ENCODE results near the gene TMEM190. TPM values are rescaled to one million over a fixed set of nuclear protein-coding genes. Genes with fewer than 3 reads are reported as not detected.
A peak's percentile ranks its signal among the peaks of the same experiment; 100 is the strongest.

The TMEM190 gene
- total RNA-seq, 1 experiment from 2014 or later, result not detected

- peak within 1 kb of the TSS; percentile 75 for H2AFZ ChIP-seq
- H4K20me1 ChIP-seq (ENCODE audit: insufficient read depth), result no peaks in the 10 kb centered on the region
- ChIA-PET CTCF (no interaction called here), POLR2A (ENCODE audit: unreplicated experiment) (no interaction called here)
- DNase-seq, result peak in 1 of 2 experiments; percentile 33
- TF ChIP-seq EZH2 (IDR thresholded peaks at IDR 0.05; ENCODE audit: low read depth), result no peak
- TF ChIP-seq, protein P1, sequence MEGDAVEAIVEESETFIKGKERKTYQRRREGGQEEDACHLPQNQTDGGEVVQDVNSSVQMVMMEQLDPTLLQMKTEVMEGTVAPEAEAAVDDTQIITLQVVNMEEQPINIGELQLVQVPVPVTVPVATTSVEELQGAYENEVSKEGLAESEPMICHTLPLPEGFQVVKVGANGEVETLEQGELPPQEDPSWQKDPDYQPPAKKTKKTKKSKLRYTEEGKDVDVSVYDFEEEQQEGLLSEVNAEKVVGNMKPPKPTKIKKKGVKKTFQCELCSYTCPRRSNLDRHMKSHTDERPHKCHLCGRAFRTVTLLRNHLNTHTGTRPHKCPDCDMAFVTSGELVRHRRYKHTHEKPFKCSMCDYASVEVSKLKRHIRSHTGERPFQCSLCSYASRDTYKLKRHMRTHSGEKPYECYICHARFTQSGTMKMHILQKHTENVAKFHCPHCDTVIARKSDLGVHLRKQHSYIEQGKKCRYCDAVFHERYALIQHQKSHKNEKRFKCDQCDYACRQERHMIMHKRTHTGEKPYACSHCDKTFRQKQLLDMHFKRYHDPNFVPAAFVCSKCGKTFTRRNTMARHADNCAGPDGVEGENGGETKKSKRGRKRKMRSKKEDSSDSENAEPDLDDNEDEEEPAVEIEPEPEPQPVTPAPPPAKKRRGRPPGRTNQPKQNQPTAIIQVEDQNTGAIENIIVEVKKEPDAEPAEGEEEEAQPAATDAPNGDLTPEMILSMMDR (conservative IDR thresholded peaks at IDR 0.05), result no peak
- no peaks in the 10 kb centered on the region for H3K9me3 ChIP-seq (ENCODE audit: insufficient read depth, low read depth)
- H3K79me2 ChIP-seq (ENCODE audit: low read depth), result no peaks in the 10 kb centered on the region
- H3F3A ChIP-seq (ENCODE audit: insufficient read depth, low read depth), result peaks cover 35% of the 10 kb centered on the region; the same call in 1 of the 2 replicates
- peaks cover 42% of the 10 kb centered on the region for H3K4me1 ChIP-seq (replicated peaks; ENCODE audit: insufficient read depth)
- H3K9me2 ChIP-seq (ENCODE audit: insufficient read depth), result no peaks in the 10 kb centered on the region
- no peak within 1 kb of the TSS for H3K27ac ChIP-seq
- BruUV-seq (replicated peaks), result no TSS peak
- intact Hi-C loops (cut with micrococcal nuclease; ENCODE audit: unreplicated experiment), result no loop called here
- H3K4me2 ChIP-seq, result peak within 1 kb of the TSS; percentile 96
- H3K36me3 ChIP-seq (ENCODE audit: low read depth), result no peaks in the 10 kb centered on the region
- peak within 1 kb of the TSS; percentile 62 for H3K4me3 ChIP-seq
- H3K27me3 ChIP-seq (ENCODE audit: insufficient read depth, low read depth), result peaks cover 5% of the 10 kb centered on the region; the same call in 1 of the 2 replicates
Observed at GRCh38 chr19:55370305-55370988, 6.2 kb upstream of the TMEM190 start, which contains the start of gene IL11. Gene IL11, minus strand, starts transcription at chr19:55370463. Its CDS starts 153 bp downstream, at chr19:55370310.

DNA sequence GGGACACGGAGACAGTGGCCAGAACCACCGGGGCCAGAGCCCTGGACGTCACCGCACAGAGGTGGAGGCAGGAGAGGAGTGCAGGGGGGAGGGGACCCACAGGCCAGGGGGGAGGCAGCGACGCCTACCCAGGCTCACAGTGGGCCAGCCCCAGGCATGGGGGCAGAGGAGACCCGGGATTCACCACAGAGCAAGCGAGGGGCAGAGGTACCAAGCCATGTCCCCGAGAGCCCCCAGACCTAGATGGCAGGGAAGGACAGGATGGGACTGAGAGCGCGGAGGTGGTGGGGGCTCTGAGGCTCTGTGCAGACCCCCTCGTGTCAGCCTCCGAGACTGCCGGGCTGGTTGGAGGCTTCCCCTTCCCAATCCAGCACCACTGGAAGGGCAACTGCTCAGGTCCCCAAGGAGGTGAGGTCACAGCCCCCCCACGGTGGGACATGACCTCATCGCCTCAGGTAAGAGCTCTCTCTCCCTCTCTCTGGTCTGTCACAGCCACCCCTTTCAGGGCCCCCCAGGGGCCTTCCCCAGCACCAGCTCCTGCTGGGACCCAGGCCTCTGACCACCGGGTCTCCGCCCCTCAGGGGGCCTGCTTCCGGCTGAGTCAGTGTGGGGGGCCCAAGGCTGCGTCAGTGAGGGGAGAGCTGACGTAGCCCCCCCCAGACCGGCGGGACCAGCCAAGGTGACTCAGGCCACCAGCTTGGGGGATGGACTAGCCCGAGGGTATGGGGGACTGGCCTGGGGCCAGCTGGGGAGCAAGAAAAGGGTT lies 4.1 kb upstream of the TMEM190 start:
- ChIA-PET CTCF (interaction anchor here (0.6 to 0.7 kb wide), 3 partner anchors 9 to 232 kb away, joined by 3 read pairs; partner anchors contain the start of gene GARIN5B), POLR2A (ENCODE audit: unreplicated experiment) (interaction anchor here (0.6 to 1.2 kb wide), 7 partner anchors 19 to 748 kb away, joined by 3 to 15 read pairs (median 6); partner anchors contain the start of genes KMT5C and ZNF787)
- peak; percentile 64 to 91 for DNase-seq
- Histone ChIP-seq H2AFZ (no peak overlapping the region), H3K4me3 (peak overlapping the region; percentile 24; the same call in 1 of the 2 replicates), H3K36me3 (ENCODE audit: low read depth) (no peaks in the 10 kb centered on the region), H3K9me2 (ENCODE audit: insufficient read depth) (no peaks in the 10 kb centered on the region), H3K27ac (no peak overlapping the region), H3F3A (ENCODE audit: insufficient read depth, low read depth) (peaks cover 50% of the 10 kb centered on the region; the same call in 1 of the 2 replicates), H3K9me3 (ENCODE audit: insufficient read depth, low read depth) (no peaks in the 10 kb centered on the region), H3K4me2 (peak overlapping the region; percentile 71), H3K79me2 (ENCODE audit: low read depth) (no peaks in the 10 kb centered on the region), H3K4me1 (replicated peaks; ENCODE audit: insufficient read depth) (peaks cover 50% of the 10 kb centered on the region), H3K27me3 (ENCODE audit: insufficient read depth, low read depth) (peaks cover 5% of the 10 kb centered on the region; the same call in 1 of the 2 replicates), H4K20me1 (ENCODE audit: insufficient read depth) (peaks cover 12% of the 10 kb centered on the region)
- intact Hi-C loops (cut with micrococcal nuclease; ENCODE audit: unreplicated experiment), result no loop called here
- TF ChIP-seq, protein P1 (conservative IDR thresholded peaks at IDR 0.05), result no peak
- no peak for TF ChIP-seq EZH2 (IDR thresholded peaks at IDR 0.05; ENCODE audit: low read depth)
- TSS peak; percentile 17 for BruUV-seq (replicated peaks)

DNA sequence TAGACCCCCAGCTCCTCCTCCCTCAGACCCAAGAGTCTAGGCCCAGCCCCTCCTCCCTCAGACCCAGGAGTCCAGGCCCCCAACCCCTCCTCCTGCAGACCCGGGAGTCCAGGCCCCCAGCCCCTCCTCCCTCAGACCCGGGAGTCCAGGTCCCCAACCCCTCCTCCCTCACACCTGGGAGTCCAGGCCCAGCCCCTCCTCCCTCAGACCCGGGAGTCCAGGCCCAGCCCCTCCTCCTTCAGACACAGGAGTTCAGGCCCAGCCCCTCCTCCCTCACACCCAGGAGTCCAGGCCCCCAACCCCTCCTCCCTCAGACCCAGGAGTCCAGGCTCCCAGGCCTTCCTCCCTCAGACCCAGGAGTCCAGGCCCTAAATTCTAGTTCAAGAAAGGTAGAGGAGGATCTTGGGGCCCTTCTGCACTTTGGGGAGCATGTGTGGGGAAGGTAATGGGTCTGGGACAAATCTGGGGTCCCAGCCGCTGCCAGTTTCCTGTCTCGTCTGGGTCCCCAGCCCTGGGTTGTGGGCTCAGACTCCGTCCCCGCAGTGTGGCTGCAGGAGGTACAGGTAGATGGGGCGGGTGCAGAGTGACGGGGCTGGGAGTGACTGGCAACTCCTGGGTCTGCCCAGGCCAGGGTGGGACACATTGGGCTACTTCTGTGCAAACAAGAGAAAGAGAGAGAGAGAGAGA lies 3.2 kb upstream of the TMEM190 start:
- DNase-seq, result peak in 1 of 2 experiments; percentile 59
- H3K27ac ChIP-seq, result no peak overlapping the region
- BruUV-seq (replicated peaks), result no TSS peak
- no peaks in the 10 kb centered on the region for H3K36me3 ChIP-seq (ENCODE audit: low read depth)
- intact Hi-C loops (cut with micrococcal nuclease; ENCODE audit: unreplicated experiment), result no loop called here
- no peaks in the 10 kb centered on the region for H3K9me2 ChIP-seq (ENCODE audit: insufficient read depth)
- peaks cover 15% of the 10 kb centered on the region for H4K20me1 ChIP-seq (ENCODE audit: insufficient read depth)
- CTCF ChIA-PET, result interaction anchor here (0.6 to 0.7 kb wide), 3 partner anchors 130 to 233 kb away, joined by 3 read pairs; no protein-coding TSS in a partner anchor
- H3K4me1 ChIP-seq (replicated peaks; ENCODE audit: insufficient read depth), result peaks cover 50% of the 10 kb centered on the region
- no peak overlapping the region for H2AFZ ChIP-seq
- no peaks in the 10 kb centered on the region for H3K79me2 ChIP-seq (ENCODE audit: low read depth)
- no peaks in the 10 kb centered on the region for H3K9me3 ChIP-seq (ENCODE audit: insufficient read depth, low read depth)
- no peak for TF ChIP-seq EZH2 (IDR thresholded peaks at IDR 0.05; ENCODE audit: low read depth)
- TF ChIP-seq, protein P1 (conservative IDR thresholded peaks at IDR 0.05), result no peak
- H3K27me3 ChIP-seq (ENCODE audit: insufficient read depth, low read depth), result peaks cover 5% of the 10 kb centered on the region; the same call in 1 of the 2 replicates
- POLR2A ChIA-PET (ENCODE audit: unreplicated experiment), result interaction anchor here (0.6 to 1.2 kb wide), 4 partner anchors 30 to 100 kb away, joined by 3 to 15 read pairs (median 10); partner anchors contain the start of gene KMT5C
- H3K4me2 ChIP-seq, result peak overlapping the region; percentile 71
- peaks cover 47% of the 10 kb centered on the region; the same call in 1 of the 2 replicates for H3F3A ChIP-seq (ENCODE audit: insufficient read depth, low read depth)
- no peak overlapping the region for H3K4me3 ChIP-seq

Data from PC-9 (cell line).